Hematopoietic multipotent progenitor cell treated with erythropoietin and hydrocortisone succinate and interleukin-3 and kit ligand, for 15 days (in vitro differentiated cells): Measurements from ENCODE around the gene PHLDA3.
"Not testable (repeated sequence)": the region's sequence is repeated elsewhere in the genome, so short reads cannot be mapped to it uniquely, and the experiment has no call there.

Experiments used
- DNase-seq: peaks from one replicate; pipeline ENCODE4 v3.0.0-alpha.2; 2015; ENCODE audit warnings: low spot score

PHLDA3 gene

GRCh38 chr1:201485184-201485774 is 16.3 kb upstream of the PHLDA3 start:
- DNase-seq: no peak

DNA sequence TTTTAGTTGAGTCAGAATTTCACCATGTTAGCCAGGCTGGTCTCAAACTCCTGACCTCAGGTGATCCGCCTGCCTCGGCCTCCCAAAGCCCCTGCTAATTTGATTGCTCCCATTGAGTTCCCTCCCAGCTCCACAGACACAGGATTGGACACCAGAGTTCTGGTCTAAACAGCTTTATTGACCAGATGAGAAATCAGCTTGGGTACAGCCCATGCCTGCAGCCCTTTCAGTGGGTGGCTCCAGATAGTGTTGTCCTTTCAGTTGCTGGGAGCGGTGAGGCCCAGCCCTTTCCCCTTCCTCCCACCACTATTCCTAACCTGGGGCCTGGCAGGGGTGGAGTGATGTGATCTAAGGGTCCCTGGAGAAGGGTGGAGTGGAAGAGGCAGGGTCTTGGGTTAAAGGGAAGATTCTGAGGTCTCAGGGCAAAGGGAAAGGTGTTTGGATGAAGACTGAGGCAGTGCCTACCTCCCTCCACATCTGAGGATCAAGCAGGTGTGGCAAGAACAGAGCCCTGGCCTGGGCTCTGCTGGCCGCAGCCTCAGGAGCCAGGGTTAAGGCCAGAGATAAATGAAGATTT is 14.5 kb upstream of the PHLDA3 start:
- no peak for DNase-seq

- DNase-seq: no peak
These were observed 13.8 kb upstream of the PHLDA3 start for GRCh38 chr1:201482755-201483154.

DNA sequence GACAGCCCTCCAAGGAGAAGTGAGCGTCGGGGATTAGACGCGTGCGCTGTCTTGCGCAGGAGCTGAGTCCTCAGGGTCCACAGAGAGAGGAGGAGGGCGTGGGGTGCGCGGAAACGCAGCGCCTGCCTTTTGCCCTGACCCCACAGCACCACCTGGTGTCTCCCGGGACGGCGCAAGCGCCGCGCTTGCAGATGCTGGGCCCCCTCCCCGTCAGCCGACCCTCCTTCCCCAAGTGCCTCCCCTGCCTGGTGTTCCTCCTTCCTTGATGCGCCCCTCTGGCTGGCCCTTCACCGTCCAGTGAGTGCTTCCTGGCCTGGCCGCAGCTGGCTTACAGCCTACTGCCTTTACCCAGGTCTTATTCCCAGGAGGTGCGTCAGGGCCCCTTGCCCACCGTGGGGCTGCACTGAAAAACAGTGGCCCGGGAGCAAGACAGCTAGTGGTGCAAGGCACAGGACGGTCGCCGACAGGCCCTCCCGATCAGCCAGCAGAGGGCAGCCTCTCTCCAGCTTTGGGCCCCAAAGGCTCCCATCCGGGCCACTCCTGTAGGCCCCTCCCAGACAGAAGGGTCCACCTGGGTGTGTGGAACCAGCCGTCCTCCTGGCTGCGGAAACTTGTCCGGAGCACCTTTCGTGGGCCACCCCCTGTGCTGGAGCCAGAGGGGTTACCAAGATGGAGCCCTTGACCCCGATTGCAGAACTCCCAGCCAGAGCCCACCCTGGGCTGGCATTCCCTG is 12.9 kb upstream of the PHLDA3 start:
- peak; percentile 71 for DNase-seq

DNA sequence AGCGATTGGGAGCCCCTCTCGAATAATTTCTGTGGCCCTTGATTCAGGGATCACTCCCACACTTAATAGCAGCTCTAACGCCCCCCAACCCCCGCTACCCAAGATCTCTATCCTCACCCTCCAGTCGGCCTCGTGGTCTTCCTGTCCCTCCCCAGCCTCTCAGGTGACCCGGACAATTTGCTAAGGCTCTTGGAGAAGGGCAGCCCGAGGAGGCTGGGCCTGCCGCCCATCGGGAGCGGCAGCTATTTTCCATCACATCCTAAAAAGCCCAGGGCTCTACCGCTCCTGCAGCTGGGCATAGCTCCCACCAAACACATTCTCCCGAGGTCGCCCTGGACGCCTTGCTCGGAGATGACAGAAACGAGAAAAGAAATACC is 12.0 kb upstream of the PHLDA3 start:
- DNase-seq: no peak

DNA sequence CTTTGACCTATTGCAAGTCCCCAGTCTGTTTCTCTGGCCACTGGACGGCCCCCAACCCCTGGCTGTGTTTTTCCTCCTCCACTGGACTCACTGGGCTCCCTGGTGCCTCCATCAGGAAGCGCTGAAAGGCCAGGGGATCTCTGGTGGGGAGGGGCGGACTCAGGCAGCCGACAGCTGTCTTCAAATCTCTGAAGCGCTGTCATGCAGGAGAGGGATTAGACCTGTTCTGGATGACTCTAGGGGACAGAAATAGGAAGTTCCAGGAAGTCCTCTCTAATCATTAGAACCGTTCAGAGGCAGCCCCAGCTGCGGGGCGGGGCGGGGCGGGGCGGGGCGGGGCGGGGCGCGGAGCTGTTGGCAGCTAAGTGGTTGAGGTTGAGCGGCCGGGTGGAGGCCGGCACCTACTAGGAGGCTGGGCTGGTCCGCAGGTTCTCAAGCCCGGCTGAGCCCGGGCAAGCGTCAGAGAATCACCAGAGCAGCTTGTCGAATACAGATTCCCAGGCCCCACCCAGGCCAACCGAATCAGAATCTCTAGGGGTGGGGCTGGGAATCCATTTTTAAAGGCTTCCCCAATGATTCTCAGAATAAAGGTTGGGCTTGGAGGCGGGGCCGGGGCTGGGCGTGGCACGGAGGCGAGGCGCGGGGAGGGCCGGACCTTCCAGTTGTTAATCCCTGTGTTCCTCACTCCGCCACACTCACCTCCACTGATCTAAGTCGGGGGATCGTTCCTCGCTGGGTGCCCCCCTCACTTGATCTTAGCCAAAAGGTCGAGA is 11.4 kb upstream of the PHLDA3 start:
- DNase-seq: peak; percentile 62

GRCh38 chr1:201479201-201479730 is 10.3 kb upstream of the PHLDA3 start:
- DNase-seq: no peak

GRCh38 chr1:201478666-201479065 is 9.7 kb upstream of the PHLDA3 start:
- not testable (repeated sequence) for DNase-seq

DNA sequence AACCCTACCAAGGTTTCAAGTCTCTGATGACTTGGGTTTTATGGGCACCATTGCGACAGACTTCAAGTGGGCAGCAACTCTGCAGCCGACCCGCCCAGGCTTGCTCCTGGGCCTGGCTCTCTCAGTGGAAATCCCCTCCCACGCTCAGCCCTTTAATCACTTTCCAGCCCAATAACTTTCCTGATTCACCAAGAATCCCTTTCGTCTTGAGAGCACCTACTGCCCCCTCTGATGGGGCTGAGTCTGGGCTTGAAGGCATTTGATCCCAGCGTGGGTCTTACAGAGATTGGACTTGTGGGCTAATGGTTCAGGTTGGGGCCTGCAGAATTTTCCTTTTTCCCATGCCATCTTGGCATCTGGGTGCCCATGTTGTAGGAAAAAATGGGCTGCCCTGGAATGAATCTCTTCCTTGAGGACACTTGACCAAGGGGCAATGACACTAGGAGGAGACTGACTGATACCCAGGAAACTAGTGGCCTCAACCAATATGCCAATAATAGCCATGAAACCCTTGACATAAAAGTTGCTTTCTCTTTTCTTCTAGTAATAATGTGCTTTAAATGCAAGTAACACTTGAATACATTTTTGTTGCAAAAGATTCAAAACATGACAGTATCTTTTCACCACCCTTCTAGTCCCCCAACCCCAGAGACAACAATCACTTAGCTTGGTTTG is 7.8 kb upstream of the PHLDA3 start:
- no peak for DNase-seq

GRCh38 chr1:201475915-201476669 is 7.1 kb upstream of the PHLDA3 start:
- DNase-seq: no peak

GRCh38 chr1:201475130-201475529 is 6.1 kb upstream of the PHLDA3 start:
- no peak for DNase-seq

DNA sequence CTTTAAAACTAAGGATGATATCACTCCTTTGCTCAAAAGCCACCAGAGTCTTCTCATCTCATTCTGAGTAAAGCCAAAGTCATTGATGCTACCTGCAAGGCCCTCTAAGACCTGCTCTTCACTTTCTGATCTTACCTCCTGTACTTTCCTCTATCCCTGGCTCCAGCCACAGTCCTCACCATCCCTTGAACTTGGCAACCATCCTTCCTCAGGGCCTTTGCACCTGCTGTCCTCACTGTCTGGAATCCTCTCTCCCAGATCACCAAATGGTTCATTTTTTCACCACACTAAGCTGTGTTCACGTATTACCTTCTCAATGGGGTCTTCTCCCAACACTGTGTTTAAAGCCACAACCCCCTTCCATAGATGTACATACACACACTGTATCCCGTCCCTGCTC is 4.3 kb upstream of the PHLDA3 start:
- DNase-seq: no peak

DNA sequence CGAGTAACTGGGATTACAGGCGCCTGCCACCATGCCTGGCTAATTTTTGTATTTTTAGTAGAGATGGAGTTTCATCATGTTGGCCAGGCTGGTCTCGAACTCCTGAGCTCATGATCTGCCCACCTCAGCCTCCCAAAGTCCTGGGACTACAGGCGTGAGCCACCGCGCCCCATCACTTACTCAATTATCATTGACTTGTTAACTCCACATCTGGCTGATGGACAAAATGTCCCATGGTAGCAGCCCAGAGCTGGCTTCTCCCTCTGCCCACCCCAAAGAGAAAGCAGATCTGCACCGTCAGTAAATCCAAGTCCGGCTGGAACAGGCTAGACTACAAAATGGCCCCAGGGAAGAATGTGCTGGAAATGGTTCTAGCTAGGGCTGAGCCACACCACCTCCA is 3.3 kb upstream of the PHLDA3 start:
- DNase-seq: not testable (repeated sequence)

DNA sequence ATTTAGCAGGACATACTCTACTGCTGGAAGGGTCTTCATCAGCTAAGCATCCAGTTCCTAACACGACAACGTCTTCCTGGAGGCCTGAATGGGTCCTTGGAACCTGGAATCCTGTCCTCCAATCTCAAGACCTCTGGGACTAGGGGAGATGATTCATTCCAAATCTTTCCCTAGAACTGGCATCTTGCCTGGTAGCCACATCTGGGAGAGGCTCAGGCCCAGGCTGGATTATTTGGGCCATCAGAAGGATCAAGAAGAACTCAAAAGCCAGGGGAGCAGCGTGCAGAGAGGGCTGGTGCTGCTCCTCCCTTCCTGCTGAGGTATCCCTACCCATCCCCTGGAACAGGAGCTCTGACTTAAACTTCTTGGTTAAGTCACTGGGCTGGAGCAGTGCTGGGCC is 2.8 kb upstream of the PHLDA3 start:
- DNase-seq: no peak

DNA sequence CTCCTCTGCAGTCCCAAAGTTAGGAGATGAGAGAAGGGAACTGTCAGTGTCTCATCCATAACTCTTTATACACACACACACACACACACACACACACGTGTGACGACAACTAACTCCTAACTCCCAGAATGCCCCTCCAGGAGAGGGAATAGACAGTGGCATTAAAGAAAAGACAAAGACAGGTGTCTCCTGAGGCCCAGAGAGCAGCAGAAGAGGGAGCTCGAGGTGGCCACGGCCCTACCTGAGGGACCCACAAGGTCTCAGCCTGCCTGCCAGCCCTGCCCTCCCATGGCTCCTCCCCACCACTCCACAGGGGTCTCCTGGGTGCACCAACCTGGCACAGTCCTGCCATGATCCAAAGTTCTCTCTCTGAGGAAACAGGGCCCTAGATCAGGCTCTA is 1.6 kb upstream of the PHLDA3 start:
- DNase-seq: no peak

GRCh38 chr1:201469645-201470074 is 672 bp upstream of the PHLDA3 start:
- DNase-seq: no peak

DNA sequence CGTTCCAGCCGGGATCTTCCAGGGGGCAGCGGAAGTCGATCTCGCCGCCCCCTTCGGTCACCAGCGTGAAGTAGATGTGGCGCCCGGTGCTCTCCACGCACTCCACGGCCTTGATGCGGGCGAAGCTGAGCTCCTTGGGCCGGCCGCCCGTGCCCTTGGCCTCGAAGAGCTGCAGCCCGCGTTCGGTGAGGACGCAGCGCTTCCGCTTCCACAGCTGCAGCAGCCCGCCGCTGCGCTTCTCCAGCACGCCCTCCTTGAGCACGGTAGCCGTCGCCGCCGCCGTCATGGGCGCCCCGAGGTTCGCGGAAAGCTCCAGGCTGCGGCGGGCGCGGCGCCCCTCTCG is 516 bp downstream of the PHLDA3 start:
- DNase-seq: no peak

- no peak for DNase-seq
These were observed 2.5 kb downstream of the PHLDA3 start for GRCh38 chr1:201466492-201466891.

DNA sequence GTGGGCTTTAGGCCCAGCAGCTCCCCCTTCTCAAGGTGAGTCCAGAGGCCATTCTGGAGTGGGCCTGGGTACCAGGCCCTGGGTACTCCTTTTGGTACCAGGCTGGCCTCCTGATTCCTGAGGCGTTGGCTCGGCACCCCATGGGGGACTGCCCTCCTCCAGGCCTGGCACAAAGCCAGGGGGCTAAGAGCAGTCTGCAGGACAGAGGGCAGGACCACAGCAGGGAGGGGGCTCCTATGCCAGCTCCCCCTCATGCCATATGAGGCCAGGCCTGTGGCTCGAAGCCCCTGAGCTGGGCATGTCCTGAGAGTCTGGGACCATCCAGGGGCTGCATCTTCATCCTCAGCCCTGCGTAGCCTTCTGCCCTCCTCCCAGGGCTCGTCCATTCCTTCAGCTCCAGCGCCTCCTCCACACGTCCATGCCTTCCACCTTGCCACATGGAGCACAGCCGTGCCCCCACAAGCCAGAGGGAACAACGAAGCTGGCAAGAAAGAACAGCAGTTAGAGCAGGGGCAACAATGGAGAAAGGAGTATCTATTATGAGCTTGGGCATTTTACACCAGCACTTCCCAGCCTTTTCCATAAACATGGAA is 3.2 kb downstream of the PHLDA3 start:
- no peak for DNase-seq

GRCh38 chr1:201463071-201463552 is 5.9 kb downstream of the PHLDA3 start:
- DNase-seq: no peak
